Measurements from ENCODE around the gene KRTAP12-4.
"Not testable (repeated sequence)": the region's sequence is repeated elsewhere in the genome, so short reads cannot be mapped to it uniquely, and the experiment has no call there.

The KRTAP12-4 gene

GRCh38 chr21:44654576-44655175 is at the start of gene KRTAP12-4:
KRTAP12-4 (minus strand) TSS chr21:44654659; CDS start chr21:44654614, 45 bp downstream.
- no peak for FAIRE-seq

DNA sequence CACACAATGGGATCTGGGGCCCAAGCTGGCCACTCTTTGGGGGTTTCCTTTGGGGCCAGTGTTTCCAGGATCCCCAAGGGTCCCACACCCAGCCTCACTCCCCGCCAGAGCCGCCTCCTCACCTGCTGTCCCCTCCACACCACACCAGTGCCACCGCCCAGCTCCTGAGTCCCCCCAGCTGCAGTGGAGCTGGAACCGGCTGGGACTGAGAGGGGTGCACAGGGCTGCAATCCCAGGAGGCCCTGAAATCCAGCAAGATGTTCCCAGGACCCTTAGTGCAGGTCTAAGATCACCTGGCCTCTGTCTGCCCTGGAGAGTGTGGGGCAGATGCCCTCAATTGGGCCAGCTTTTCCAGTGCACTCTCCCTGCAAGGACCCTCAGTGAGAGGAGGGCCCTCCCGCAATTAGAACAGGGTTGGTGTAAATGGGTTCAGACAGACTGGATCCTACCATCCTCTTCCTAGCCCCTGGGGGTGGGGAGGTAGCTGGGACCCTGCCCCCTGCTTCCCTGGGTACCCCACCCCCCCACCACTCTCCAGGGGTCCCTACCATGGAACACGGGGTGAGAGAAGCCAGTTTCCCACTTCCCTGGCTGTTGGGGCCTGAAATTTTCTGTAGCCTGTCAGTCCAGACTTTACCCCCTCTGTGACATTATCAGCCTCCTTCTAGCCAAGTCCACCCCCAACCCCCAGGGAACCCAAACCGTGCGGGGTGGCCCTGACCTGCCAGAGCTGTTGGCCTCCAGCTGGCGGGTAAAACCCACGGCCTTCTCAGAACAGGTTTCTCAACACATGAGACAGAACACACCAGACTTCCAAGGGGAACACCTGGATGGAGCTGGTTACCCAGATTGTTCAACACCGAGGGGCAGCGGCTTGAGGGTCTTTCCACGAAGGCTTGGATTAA is 49.5 kb upstream of the KRTAP12-4 start:
- no peak for FAIRE-seq

DNA sequence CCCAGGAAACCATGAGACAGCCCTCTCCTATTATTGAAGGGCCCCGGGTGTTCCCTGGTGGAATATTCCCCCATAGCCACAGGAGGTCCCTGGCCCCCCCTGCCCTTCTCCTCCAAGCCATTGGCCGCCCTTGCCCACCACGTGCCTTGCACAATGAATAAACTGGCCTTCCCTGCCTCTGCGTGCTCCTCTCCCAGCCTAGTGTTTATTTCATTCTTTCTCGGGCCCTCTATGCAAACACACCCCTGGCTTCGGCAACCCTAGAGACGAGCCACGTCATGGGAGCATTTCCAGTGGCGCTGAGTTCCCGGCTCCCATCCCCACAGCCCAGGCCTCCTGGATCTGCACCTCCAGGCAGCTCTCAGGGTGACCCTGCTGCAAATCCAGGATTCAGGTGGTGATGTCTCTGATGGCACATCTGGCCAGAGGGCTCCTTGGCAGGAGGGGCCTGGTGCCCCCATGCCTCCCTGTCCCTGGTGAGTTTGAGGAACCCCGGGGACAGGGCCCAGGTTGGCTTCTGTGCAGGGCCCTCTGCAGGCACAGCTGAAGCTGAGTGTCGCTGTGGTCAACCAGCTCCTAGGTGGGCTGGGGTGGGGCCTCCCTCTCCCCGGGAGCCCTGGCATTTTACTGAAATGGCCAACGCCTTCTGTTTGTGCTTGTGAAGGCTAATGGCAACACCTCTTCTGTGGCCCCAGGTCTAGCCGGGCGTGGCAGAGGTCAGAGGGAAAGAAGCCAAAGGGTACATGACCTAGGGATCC is 48.7 kb upstream of the KRTAP12-4 start:
- FAIRE-seq: no peak

DNA sequence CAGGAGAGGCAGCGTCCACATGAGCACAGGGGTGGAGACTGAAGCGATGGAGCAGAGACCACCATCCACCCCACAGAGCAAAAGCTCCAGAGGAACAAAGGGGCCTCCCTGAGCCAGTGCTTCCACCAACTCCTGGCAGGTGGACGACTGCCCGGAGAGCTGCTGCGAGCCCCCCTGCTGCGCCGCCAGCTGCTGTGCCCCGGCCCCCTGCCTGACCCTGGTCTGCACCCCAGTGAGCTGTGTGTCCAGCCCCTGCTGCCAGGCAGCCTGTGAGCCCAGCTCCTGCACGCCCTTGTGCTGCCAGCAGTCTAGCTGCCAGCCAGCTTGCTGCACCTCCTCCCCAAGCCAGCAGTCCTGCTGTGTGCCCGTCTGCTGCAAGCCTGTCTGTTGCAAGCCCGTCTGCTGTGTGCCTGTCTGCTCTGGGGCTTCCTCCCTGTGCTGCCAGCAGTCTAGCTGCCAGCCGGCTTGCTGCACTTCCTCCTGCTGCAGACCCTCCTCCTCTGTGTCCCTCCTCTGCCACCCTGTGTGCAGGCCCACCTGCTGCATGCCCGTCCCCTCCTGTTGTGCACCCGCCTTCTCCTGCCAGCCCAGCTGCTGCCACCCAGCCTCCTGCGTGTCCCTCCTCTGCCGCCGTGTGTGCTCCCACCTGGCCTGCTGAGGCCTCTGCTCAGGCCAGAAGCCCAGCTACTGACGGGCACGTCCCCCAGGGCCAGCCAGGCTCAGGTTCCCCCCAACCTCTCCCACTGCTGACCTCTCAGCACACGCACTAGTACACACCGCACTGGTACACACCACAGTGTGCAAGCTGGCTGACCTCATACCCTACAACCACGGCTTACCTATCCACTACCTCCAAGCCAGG is 47.9 kb upstream of the KRTAP12-4 start:
- no peak for FAIRE-seq

GRCh38 chr21:44701541-44701940 is 47.1 kb upstream of the KRTAP12-4 start:
- no peak for FAIRE-seq

DNA sequence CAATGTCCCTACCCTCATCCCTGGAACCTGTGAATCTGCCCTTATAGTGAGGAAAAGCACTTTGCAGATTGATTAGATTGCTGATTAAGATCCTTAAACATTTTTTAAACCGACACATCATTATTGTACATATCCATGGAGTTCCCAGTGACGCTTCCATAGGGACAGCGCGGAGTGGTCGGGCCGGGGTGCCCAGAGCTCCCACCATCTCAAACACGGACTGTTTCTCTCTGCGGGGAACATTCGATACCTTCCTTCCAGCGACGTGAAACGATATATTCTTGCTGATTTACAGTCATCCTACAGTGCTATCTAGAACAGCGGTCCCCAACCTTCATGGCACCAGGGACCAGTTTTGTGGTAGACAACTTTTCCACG is 46.6 kb upstream of the KRTAP12-4 start:
- FAIRE-seq: no peak

DNA sequence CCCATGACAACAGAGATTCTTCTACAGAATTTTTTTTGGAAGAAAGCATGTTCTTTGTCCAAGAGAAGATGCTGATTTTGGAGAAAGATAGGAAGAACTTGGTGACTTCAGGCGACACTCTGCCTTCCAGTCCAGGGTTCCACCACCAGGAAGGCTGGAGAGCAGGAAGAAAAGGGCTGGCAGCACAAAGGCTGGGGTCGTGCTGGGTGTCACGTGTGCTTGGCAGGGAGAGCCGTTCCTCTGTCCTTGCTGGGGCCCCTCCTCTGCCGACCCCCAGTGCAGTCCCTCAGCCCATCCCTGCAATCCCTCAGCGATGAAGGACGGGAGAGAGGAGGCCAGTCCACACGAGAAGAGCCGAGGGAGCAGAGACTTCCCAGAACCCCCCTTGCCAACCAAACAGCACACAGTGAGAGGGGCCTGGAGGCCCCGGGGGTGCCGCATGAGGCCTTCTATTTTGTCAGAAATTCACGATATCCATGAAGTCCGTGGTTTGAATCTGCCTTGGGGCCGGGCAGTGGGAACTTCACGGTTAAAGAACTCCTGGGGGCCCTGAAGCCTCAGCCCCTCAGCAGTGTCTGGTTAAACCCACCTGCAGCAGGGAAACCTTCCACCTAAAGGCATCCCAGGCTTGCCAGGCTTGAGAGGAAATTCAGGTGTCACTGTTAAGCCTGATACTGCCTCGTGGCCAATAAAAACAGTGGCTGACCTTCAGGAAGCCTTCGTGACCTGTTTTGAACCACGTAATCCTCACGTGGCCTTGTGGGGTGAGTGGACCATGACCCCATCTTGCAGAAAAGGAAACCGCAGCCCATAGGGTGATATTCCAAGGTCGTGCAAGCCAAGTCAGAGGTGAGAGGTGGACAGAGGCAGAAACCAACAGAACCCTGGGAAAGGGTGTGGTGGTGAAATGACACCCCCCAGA is 45.9 kb upstream of the KRTAP12-4 start:
- no peak for FAIRE-seq

DNA sequence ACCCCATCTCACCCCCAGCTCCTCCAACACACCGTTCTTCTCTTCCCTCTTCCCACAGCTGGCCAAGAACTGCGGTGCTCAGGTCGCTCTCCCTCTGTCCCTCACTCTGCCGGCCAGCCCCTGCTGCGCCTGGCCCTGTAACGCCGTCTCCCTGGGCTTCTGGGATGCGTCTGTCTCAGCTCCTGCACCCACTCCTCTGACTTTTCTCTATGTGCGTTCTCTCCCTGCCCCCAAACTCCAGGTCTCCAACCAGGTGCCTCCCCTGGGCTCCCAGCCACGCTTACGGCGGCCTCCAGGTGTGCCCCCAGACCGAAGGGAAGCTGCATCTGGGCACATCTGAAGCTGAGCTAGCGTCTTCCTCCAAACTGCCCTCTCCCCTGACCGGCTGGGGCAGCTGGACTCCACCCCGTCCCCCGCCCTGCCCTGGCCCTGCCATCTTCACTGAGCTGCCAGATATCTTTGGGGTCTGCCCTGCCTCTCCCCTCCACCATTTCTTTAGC is 45.1 kb upstream of the KRTAP12-4 start:
- no peak for FAIRE-seq

GRCh38 chr21:44697811-44698734 is 43.6 kb upstream of the KRTAP12-4 start:
- FAIRE-seq: no peak

DNA sequence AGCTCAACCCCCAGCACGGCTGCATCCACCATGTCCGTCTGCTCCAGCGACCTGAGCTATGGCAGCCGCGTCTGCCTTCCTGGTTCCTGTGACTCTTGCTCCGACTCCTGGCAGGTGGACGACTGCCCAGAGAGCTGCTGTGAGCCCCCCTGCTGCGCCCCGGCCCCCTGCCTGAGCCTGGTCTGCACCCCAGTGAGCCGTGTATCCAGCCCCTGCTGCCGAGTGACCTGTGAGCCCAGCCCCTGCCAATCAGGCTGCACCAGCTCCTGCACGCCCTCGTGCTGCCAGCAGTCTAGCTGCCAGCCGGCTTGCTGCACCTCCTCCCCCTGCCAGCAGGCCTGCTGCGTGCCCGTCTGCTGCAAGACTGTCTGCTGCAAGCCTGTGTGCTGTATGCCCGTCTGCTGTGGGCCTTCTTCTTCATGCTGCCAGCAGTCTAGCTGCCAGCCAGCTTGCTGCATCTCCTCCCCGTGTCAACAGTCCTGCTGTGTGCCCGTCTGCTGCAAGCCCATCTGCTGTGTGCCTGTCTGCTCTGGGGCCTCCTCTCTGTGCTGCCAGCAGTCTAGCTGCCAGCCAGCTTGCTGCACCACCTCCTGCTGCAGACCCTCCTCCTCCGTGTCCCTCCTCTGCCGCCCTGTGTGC is 42.8 kb upstream of the KRTAP12-4 start, which contains the start of gene KRTAP10-12:
KRTAP10-12 (plus strand) TSS at position 1 of the 639 bp plus-strand sequence; CDS start at position 31, 30 bp downstream.
- not testable (repeated sequence) for FAIRE-seq

DNA sequence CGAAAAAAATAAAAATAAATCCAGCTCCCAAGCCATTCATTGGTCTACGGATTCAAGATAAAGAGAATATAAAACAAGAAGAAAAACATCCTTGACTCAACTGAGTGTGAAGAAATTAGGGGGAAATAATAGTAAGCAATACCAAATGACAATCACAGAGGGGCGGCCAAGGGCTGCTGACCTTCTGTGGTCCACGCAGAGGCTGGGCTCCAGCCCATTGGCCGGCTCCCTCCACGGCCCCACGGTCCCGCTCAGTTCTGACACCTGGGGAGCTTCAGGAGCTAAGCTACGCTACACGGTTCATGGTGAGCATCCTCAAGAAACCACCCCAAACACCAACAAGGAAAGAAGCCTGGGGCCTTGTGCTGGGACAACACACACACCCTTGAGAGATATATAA is 42.1 kb upstream of the KRTAP12-4 start:
- FAIRE-seq: no peak

DNA sequence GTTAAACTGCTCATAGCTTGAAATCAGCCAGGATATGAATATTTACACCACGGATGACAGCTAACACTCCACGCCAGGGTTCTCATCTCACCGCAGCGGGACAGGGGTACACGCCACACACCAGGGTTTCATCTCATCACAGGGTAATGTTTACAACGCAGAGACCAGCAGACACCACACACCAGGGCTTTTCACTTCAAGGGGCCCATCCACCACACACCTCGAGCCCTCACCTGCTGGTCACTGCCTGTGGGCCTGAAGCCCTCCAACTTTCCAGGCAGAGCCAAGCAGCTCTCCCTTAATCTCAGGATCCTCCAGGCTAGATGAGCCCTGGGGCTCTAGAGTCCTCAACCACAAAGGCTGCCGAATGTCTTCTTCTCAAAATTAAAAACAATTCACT is 41.2 kb upstream of the KRTAP12-4 start:
- FAIRE-seq: no peak

- FAIRE-seq: no peak
These were observed 40.7 kb upstream of the KRTAP12-4 start for GRCh38 chr21:44695184-44695583.

DNA sequence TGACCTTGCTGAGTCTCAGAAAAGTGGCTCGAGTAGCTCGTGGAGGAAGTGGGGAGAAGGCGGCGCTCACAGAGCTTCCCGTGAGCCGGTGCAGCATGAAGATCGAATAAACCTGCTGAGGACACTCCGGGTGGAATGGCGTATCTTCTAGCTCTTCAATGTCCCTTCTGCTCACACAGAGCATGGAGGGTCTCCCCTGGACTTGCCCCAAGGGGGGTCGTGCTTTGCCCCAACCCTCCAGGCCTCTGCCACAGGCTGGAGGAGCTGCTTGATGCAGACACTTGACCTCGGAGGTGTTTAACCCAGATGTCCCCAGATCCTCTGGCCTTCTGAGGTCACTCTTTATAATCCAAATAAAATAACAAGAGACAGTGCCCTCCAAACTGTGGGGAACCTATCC is 40.3 kb upstream of the KRTAP12-4 start:
- FAIRE-seq: no peak

GRCh38 chr21:44692798-44693512 is 38.5 kb upstream of the KRTAP12-4 start:
- FAIRE-seq: no peak

- FAIRE-seq: no peak
These were observed 37.2 kb upstream of the KRTAP12-4 start for GRCh38 chr21:44691686-44692085.

- not testable (repeated sequence) for FAIRE-seq
These were observed 35.3 kb upstream of the KRTAP12-4 start for GRCh38 chr21:44689740-44690139.

GRCh38 chr21:44687671-44688070 is 33.2 kb upstream of the KRTAP12-4 start:
- no peak for FAIRE-seq
